Esophagus squamous epithelium (tissue), 4 donors: ENCODE measurements around the gene CALM1.

Source experiments
- POLR2A ChIP-seq, 4 donors: fragments of 450-650 bp; IDR thresholded peaks; one replicate each; pipeline ENCODE4 v1.6.1; 2017; ENCODE audit warnings: antibody characterized with exemption in 4 of 4, mild to moderate bottlenecking in 4 of 4, moderate library complexity in 3 of 4
- TF ChIP-seq, protein P1 (sequence below), 6 experiments: fragments of 450-650 bp in 4 of 6; fragments of 200-600 bp in 2 of 6; sonication (generic) in 2 of 6; IDR thresholded peaks; one replicate each; pipeline ENCODE4 v1.5.1; 2016 to 2019; ENCODE audit warnings: antibody characterized with exemption in 6 of 6, mild to moderate bottlenecking in 4 of 6, moderate library complexity in 4 of 6

- TF ChIP-seq, protein P1, sequence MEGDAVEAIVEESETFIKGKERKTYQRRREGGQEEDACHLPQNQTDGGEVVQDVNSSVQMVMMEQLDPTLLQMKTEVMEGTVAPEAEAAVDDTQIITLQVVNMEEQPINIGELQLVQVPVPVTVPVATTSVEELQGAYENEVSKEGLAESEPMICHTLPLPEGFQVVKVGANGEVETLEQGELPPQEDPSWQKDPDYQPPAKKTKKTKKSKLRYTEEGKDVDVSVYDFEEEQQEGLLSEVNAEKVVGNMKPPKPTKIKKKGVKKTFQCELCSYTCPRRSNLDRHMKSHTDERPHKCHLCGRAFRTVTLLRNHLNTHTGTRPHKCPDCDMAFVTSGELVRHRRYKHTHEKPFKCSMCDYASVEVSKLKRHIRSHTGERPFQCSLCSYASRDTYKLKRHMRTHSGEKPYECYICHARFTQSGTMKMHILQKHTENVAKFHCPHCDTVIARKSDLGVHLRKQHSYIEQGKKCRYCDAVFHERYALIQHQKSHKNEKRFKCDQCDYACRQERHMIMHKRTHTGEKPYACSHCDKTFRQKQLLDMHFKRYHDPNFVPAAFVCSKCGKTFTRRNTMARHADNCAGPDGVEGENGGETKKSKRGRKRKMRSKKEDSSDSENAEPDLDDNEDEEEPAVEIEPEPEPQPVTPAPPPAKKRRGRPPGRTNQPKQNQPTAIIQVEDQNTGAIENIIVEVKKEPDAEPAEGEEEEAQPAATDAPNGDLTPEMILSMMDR (IDR thresholded peaks at IDR 0.05), result no peak
- TF ChIP-seq POLR2A (IDR thresholded peaks at IDR 0.05), result no peak
These were observed 9.5 kb upstream of the CALM1 start for GRCh38 chr14:90387206-90387760.
